GM18511 (cell line): ENCODE results near the gene DYRK3.
A peak's percentile ranks its signal among the peaks of the same experiment; 100 is the strongest.
"Not testable (repeated sequence)": the region's sequence is repeated elsewhere in the genome, so short reads cannot be mapped to it uniquely, and the experiment has no call there.

ENCODE experiments used
- ATAC-seq: cut with Tn5 transposase; IDR thresholded peaks from one replicate; pipeline ENCODE4 v1.9.1; 2021; ENCODE audit warnings: mild to moderate bottlenecking, moderate library complexity; ENCODE audit not compliant: unreplicated experiment

DYRK3 gene

DNA sequence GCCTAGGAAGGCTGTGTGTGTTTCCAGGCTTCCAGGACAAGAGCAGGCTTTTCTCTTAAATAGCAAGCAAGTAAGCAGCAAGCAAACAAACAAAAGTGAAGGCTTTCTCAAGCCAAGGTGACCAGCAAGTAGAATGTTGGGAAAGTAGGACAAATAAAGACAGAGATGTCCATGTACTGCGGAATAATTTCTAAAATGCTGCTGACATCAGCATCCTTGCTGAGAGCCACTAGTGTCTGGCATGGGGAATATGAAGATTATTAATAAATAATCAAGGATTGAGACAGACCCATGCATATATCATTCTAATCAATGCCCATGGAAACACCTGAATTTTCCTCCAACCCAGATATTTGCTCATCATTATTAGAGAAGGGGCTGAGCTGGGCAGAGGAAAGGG, 6.4 kb upstream of the DYRK3 start:
- no peak for ATAC-seq

DNA sequence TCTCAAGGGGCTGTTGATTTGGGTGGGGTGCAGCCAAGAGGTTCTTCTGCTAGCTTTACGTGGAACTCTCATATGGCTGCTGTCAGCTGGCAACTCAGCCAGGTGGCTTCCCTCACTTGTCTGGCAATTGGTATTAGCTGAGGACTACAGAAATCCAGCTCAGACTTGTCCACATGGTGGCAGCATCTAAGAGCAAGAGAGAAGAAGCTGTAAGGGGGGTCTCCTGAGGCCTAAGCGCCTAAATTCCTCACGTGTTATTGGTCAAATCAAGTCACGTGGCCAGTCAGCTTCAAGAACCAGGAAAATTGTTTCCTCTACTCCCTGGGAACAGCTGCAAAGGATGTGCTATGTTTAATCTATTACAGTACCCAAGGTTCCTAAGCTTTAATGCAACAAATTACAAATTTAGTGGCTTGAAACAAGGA, 4.2 kb upstream of the DYRK3 start:
- no peak for ATAC-seq

DNA sequence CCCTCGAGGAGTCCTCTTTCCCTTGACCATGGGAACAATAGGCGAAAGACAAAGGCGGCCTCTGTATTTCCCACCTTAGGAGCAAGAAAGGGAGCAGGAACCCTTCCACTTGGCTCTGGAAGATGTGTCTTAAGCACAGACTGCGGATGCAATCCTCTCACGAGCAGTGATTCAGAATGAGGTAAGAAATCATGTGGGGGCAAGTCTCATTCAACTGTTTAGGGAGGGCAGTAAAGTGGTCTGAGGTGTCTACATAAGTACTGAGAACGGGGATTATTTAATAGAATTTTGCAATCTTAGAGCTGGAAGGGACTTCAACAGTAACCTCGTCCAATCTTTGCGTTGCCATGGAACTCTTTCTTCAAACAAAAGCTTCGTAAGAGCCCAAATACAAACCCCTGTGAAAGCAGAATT, 1.6 kb upstream of the DYRK3 start:
- no peak for ATAC-seq

DNA sequence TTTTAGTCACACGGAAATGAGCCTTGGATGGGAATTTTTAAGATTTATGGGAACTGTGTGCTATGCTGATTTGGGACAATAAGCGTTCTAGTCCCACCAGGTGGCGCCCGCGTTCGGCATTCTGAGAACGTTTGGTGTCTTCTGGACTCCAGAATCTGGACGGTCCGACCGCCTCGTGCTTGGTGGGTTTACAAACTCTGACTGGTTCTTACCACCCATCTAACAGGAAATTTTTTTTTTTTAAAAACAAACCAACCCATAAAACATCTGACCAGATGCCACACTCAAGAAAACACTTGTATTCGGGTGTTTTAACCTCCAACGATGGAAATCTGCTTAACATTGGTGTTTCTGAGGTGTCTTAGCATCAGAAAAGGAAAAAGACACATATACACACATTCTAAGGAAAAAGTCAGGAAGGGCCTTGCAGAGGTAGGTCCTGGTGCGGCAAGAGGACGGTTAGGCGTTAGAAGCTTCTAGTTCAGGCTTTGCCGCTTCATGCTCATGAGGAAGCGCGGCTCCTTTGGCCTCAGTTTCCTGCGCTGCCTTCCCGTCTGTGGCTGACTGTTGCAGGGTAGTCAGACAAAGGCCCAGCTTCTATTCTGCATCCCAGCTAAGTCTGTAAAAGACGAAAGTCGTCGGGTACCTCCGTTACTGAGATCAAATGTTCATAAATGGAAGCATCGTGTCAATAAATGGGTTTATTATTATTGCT, 814 bp upstream of the DYRK3 start:
- ATAC-seq: no peak

DNA sequence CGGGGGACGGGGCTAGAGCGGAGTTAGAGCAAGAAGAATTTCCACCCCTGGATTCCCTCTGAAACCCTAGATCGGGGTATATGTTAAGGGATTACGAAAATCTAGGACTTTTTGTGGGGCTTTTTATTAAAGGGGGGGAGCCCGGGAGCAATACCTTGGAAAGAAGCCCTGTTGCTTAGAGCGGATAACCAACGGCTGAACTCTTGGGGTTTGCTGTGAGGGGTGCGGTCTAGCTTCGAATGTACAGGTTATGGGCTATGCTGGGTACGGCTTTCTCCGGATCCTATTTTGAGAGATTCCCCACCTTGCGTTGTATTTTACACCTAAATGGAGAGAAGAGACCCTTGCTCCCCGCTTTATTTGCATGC, 626 bp downstream of the DYRK3 start:
- ATAC-seq: peak; percentile 9

DNA sequence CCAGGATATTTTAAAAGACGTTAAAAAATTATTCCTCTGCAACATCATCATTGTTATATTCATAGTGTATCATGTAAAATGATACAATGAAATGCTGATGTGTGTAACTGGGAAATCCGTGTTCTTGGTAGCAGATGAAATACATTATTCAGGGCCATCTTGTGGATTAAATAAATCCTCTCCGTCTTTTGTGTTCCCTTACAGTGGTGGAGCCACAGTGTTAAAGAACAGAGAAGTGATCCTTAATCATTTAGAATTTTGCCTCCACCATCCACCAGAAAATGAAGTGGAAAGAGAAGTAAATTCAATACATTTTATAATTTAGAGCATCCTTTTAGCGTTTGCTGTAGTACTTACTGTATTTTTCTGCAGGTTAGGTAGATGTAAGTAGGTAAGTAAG, 1.3 kb downstream of the DYRK3 start:
- no peak for ATAC-seq

DNA sequence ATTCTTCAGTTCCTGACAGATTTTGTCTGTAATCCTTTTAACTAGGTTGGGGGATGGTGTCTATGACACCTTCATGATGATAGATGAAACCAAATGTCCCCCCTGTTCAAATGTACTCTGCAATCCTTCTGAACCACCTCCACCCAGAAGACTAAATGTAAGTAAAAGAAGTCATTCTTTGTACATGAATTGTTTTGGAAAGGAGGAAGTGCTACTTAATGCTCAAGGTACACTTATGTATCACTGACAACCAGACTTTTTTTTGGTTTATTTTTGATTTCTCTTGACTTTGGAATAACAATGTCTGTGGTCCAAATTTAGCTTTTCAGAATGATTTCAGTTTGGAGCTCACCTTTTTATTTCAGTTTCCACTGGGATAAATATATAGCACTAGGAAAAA, 2.3 kb downstream of the DYRK3 start:
- ATAC-seq: no peak

DNA sequence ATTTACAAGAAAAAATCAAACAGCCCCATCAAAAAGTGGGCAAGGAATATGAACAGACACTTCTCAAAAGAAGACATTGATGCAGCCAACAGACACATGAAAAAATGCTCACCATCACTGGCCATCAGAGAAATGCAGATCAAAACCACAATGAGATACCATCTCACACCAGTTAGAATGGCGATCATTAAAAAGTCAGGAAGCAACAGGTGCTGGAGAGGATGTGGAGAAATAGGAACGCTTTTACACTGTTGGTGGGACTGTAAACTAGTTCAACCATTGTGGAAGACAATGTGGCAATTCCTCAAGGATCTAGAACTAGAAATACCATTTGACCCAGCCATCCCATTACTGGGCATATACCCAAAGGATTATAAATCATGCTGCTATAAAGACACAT, 6.7 kb downstream of the DYRK3 start:
- ATAC-seq: not testable (repeated sequence)

DNA sequence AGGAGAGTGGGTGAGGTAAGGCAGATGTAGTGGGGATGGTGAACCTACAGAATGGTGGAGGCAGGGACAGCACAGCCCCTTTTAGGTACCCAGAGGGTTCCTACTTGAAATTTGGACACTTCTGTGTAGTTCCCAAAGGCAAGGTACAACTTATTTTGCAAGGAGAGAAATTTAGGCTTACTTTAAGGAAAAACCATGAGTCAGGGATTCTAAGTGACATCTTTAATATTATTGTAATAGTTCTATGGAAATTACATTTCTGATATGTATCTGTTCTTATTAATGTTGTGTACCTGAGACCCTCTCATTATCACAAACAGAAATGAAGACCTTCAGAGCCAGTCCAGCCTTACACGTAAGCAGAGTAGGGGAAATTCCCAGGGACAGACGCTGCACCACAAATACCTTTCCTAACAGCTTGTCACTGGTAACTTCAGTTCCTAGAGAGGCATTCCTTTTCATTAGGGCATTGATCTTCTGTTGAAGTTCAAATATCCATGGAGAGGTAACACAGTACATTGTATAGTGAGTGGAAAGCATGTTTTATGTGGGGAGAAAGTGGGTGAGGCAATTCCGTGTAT, 7.9 kb downstream of the DYRK3 start:
- no peak for ATAC-seq

DNA sequence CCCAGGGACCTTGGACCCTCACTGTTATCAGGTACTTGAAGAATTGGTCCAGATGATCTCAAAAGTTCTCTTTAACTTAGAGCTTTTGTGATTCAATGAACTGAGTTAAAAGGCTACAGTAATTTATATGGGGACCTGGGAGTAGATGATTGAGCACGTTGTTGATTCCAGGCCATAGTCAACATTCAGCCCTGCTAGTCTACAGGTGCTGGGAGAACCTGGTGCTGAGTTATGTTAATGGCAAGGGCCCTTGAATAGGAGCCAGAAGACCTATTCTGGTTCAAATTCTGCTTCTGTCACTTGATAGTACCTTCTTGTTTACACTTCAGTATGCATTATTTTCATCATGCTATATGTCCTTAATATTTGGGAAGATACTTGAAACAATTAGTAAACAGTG, 11.2 kb downstream of the DYRK3 start:
- ATAC-seq: no peak

DNA sequence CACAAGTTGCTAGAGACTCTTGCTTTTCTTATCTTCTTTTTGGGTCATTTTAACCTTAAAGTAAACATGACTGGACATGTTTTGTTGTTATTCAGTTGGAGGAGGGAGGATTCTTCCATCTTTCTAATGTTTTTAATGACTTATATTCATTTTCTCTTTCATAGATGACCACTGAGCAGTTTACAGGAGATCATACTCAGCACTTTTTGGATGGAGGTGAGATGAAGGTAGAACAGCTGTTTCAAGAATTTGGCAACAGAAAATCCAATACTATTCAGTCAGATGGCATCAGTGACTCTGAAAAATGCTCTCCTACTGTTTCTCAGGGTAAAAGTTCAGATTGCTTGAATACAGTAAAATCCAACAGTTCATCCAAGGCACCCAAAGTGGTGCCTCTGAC, 11.9 kb downstream of the DYRK3 start:
- ATAC-seq: no peak

DNA sequence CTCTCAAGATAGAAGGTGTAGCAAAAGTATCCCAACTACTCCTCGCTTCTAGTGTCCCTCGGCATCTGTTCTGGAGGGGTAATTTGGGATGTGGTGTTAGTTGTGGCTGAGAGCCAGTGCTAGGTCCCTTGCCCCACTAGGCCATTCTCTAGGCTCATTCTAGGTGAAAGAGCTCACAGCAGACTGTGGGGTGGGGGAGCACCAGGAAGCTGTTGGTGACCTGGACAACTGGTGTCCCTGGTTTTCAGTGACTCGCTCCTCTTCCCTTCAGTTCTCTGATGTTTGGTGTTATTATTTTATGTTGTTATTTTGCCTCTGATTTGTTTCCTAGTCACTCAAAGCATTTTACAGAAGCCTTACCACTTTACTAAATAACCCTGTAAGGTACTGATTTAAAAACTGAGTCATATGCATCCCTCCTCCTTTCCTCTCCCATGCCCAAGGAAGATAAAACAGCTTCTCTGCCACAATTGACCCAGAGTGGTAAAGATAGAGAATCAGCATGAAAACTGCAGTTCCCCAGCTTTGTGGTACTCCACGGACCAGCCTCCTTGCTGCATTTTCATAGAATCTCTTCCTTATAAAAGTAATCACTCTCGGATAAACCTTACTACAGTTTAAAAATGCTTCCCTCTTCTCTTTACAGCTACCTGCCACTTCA, 14.1 kb downstream of the DYRK3 start:
- ATAC-seq: no peak

DNA sequence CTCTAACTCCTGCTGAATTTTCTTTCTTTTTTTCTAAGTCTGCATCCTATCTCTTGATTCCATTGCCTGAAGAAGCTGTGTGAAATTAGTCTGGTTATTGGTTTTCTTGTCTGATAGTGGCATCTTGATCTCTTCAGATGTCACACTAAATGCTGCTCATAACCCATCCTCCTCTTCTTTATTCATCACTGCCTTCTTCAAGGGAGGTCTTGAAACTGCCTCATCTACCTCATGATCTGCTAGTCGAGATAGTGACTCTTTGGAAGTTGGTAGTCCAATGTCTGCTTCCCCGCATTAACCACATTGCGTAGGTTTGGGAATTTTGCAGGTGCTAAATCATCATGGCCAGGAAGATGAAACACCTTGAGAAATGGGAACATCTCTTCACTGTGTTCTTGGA, 15.7 kb downstream of the DYRK3 start:
- ATAC-seq: no peak

DNA sequence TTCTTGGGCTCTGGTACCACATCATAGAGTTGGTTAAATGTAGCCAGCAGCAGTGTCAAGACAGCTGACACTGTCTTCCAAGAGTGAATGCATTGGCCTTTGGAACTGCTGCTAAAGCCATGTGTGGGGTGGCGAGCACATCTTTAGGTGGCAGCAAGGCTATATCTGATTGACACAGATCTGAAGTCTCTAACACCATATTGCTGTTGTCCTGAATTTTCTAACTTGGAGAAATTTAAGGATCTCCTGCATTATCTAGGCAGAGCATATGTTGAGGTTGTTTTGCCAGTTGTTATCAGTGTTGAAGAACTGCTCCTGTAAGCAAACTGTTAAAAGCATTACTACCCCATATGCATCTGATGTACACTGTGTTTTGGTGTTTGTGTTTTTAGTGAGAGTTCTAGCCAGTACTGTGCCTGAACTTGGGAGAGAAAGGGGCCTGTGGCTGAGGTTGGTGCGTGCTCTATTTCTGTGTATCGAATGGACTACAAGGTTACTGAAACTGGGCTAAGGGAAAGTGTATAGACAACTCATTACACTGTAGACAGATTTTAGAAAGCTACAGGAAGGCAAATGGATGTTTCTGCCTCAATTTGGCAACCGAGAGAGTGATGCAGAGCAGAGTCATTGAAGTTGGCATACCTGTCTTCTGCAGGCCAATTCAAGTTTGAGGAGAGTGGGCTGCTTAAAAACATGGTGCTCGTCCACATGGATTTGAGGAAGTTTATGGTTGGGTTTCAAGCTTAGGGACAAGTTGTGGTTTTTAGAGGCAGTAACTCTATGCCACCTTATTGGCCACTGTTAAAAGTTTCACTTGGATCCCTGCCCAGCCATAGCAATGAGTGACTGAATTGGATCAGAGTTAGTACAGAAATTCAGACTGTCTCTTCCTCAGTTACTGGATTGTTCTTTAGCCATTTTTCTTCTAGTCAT, 16.9 kb downstream of the DYRK3 start:
- ATAC-seq: no peak

DNA sequence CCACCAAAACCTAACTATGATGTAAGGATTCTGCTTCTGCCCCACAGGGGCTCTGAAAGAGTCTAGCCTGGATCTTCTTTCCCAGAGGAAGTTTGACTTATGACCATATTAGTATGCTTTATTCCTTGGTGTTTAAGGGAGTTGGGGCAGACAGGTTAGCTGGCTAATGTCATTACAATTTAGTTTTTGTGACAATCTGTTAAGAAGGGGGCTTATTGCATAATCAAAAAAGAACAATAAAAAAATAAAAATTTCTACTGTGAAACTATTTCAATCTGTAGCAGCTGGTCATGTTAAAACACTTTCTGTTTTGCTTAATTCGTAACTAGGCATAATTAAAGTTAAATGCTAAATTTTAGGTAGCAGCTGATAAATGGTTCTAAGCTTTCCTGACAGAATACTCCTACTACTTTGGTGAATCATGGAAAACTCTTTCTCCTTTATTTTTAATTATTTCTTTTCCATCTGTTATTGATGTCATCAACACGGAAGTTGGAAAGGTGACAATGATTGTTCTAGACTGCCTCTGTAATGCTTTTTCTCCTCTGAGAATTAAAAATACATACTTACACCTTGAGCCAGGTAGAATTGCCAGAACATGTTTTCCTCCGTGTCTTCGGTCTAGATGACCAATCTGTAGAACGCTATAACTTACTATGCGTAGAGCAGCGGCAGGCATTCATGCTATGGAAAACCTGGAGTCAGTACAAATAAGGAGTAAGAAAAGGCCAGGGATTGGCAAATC, 18.6 kb downstream of the DYRK3 start:
- ATAC-seq: no peak

DNA sequence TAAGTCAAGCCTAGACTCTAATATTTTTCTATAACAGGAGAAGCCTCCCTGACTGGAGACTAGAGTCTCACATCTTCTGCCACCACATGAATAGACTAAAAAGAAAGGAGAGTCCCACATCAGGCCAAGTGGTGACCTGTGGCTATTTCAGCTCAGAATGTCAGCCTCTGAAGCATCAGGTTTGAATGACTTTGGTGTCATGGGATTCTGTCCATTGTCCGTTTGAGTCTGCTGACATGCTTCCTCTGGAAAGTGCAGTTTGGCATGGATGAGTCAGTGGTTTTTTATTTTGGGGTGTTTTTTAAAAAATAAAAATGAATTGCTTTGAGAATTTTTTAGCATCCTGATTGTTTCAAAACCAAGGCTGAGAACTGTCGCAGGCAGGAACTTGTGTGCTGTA, 19.5 kb downstream of the DYRK3 start:
- no peak for ATAC-seq

DNA sequence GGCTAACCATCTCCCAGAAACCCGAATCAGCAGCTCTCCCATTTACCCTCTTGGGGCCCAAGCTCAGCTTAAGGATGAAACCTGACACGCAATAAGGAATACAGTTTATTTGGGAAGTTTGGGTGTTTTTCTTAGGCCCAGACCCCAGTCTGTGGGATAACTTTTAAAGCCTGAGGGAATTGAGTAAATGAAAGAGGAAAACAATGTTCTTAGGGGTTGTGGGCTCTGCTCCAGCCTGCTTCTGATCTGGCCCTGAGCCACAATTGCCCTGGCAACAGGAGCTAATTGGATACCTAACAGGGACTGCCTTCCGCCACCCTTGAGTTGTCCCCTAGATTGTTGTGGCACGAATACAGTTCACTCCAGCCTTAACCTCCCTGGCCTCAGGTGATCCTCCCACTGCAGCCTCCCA, 20.1 kb downstream of the DYRK3 start:
- no peak for ATAC-seq

DNA sequence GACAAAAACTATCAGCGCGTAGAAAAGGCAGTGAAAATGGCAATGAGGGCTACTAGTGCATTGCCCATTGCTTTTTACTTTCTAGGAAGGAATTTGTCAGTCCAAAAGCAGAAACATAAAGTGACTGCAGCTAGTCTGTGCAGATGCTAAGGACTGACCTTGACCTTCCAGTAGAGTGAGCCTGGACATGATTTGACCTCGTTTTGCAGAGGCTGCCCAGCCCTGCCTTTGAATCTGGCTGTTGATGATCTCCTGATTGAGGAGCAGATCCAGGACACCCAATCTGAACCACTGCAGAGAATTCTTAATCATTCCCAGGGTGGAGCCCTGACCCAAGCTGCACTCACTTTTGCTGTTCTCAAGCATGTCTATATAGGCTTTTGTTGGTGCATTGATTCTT, 21.6 kb downstream of the DYRK3 start:
- ATAC-seq: no peak

DNA sequence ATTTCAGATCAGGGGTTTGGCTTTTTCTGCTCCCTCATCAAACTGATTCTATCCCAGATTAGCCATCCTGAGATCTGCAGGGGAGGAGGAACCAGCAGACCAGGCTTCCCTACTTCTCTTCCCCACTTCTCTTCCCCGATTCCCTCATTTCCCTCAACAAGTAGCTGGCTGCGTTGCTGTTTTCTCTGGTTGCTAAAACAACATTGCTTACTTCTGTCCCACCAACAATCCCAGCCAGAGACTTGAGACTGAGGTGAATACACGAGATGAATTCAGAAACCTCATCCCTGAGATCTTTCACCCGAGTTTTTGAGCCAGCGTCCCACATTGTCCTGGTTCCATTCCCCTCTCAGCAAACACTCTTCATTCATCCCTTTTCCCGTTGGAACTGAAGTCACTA, 22.4 kb downstream of the DYRK3 start:
- no peak for ATAC-seq

DNA sequence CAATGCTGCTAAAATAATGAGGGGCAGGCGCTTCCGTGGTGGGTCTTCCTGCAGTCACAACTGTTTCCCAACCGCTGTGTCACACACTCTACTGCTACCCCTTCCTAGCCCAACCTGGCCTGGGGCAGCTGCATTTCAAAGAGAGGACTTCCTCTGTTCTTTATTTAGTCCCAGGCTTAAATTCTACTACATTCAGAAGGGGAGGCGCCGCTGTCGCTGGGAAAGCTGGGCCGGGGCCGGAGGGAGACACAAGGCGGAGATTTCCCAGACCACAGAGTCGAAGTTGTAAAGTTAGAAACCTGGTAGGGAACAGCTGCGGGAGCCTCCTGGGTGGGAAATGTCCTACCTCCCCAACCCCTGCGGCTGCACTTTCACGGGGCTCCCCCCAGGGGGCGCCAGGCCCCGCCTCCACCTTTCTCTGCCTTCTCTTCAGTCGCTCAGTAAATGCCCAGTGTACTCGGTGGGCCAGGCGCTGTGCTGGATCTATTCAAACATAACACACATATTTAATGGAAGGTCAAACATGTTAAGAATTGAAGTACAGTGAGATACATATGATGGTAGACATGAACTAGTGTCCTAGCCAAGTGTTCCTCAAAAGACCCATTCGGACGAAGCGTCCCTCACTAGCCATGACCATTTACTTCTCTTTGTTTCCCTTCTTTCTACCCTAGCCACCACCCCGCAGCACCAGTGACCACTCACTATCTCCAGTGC, 23.1 kb downstream of the DYRK3 start:
- no peak for ATAC-seq
